GM19455 (cell line): ENCODE data around the gene NBPF4.
"Not testable (repeated sequence)": the region's sequence is repeated elsewhere in the genome, so short reads cannot be mapped to it uniquely, and the experiment has no call there.

ENCODE experiments used
- ATAC-seq: cut with Tn5 transposase; IDR thresholded peaks from one replicate; pipeline ENCODE4 v1.9.1; 2021; ENCODE audit not compliant: unreplicated experiment

The NBPF4 gene

GRCh38 chr1:108243976-108244375 is at the start of gene NBPF4:
Gene NBPF4 (minus strand): TSS chr1:108244076. CDS start chr1:108243761, 315 bp downstream.
- not testable (repeated sequence) for ATAC-seq

GRCh38 chr1:108282528-108283257 is 38.8 kb upstream of the NBPF4 start:
- not testable (repeated sequence) for ATAC-seq

GRCh38 chr1:108272485-108273327 is 28.8 kb upstream of the NBPF4 start:
- ATAC-seq, result not testable (repeated sequence)

GRCh38 chr1:108267097-108267496 is 23.2 kb upstream of the NBPF4 start:
- not testable (repeated sequence) for ATAC-seq

- ATAC-seq, result not testable (repeated sequence)
These were observed 18.1 kb upstream of the NBPF4 start for GRCh38 chr1:108261967-108262366.

GRCh38 chr1:108261519-108261918 is 17.6 kb upstream of the NBPF4 start:
- not testable (repeated sequence) for ATAC-seq

GRCh38 chr1:108260578-108261259 is 16.8 kb upstream of the NBPF4 start:
- not testable (repeated sequence) for ATAC-seq

GRCh38 chr1:108255426-108255825 is 11.6 kb upstream of the NBPF4 start:
- peak; percentile 66 for ATAC-seq

- ATAC-seq, result not testable (repeated sequence)
These were observed 4.5 kb downstream of the NBPF4 start for GRCh38 chr1:108239426-108239825.

- not testable (repeated sequence) for ATAC-seq
These were observed 8.6 kb downstream of the NBPF4 start for GRCh38 chr1:108235308-108235707.

GRCh38 chr1:108232183-108232582 is 11.7 kb downstream of the NBPF4 start:
- not testable (repeated sequence) for ATAC-seq

- ATAC-seq, result not testable (repeated sequence)
These were observed 13.9 kb downstream of the NBPF4 start for GRCh38 chr1:108229976-108230375.

GRCh38 chr1:108227772-108228171 is 16.1 kb downstream of the NBPF4 start:
- ATAC-seq, result not testable (repeated sequence)

- ATAC-seq, result not testable (repeated sequence)
These were observed 17.0 kb downstream of the NBPF4 start for GRCh38 chr1:108226855-108227254.

- ATAC-seq, result not testable (repeated sequence)
These were observed 20.6 kb downstream of the NBPF4 start for GRCh38 chr1:108223226-108223625.

- not testable (repeated sequence) for ATAC-seq
These were observed 26.2 kb downstream of the NBPF4 start for GRCh38 chr1:108217515-108218174.

GRCh38 chr1:108217007-108217406 is 26.9 kb downstream of the NBPF4 start:
- not testable (repeated sequence) for ATAC-seq

- ATAC-seq, result not testable (repeated sequence)
These were observed 27.6 kb downstream of the NBPF4 start for GRCh38 chr1:108216028-108216890.

- ATAC-seq, result not testable (repeated sequence)
These were observed 29.0 kb downstream of the NBPF4 start for GRCh38 chr1:108214641-108215465.
